DOHH2 (cell line): ENCODE results near the gene RBM5.

ENCODE experiments used
- H3F3A ChIP-seq: fragments of 200-600 bp; sonication (generic), shearing (Covaris generic); 2 replicates; pipeline ENCODE4 v1.6.0; 2016; ENCODE audit warnings: antibody characterized with exemption, mild to moderate bottlenecking; ENCODE audit not compliant: control insufficient read depth, insufficient read depth
- H3K27ac ChIP-seq: fragments of 200-600 bp; sonication (generic); 2 replicates; pipeline ENCODE4 v1.5.1; 2014; ENCODE audit warnings: low read depth, mild to moderate bottlenecking, low read length, moderate library complexity
- H3K27me3 ChIP-seq: fragments of 200-600 bp; sonication (generic); 2 replicates; pipeline ENCODE4 v1.6.1; 2014; ENCODE audit warnings: mild to moderate bottlenecking, low read length, mixed read lengths; ENCODE audit not compliant: control insufficient read depth
- H3K36me3 ChIP-seq: fragments of 200-600 bp; sonication (generic); 2 replicates; pipeline ENCODE4 v1.6.1; 2014; ENCODE audit warnings: mild to moderate bottlenecking, low read length, moderate library complexity, mixed read lengths; ENCODE audit not compliant: control insufficient read depth
- H3K4me1 ChIP-seq: fragments of 200-600 bp; sonication (generic); 2 replicates; pipeline ENCODE4 v1.6.1; 2014; ENCODE audit warnings: mild to moderate bottlenecking, low read length, mixed read lengths; ENCODE audit not compliant: control insufficient read depth
- H3K4me2 ChIP-seq: fragments of 200-600 bp; sonication (generic); 2 replicates; pipeline ENCODE4 v1.6.0; 2014; ENCODE audit warnings: mild to moderate bottlenecking, low read length, moderate library complexity
- H3K4me3 ChIP-seq: fragments of 200-600 bp; sonication (generic); 2 replicates; pipeline ENCODE4 v1.5.1; 2014; ENCODE audit warnings: mild to moderate bottlenecking, low read length, mixed read lengths
- H3K79me2 ChIP-seq: fragments of 200-600 bp; sonication (generic); 2 replicates; pipeline ENCODE4 v1.6.1; 2014; ENCODE audit warnings: mild to moderate bottlenecking, low read length, mixed read lengths; ENCODE audit not compliant: control insufficient read depth
- H3K9me2 ChIP-seq: fragments of 200-600 bp; sonication (generic); replicated peaks from 2 replicates; pipeline ENCODE4 v1.6.1; 2014; ENCODE audit warnings: mild to moderate bottlenecking, low read length, mixed read lengths; ENCODE audit not compliant: control insufficient read depth
- H3K9me3 ChIP-seq: fragments of 200-600 bp; sonication (generic); 2 replicates; pipeline ENCODE4 v1.6.1; 2014; ENCODE audit warnings: antibody characterized with exemption, low read length, mixed read lengths; ENCODE audit not compliant: control insufficient read depth, insufficient read depth
- H4K20me1 ChIP-seq: fragments of 200-600 bp; sonication (generic); 2 replicates; pipeline ENCODE4 v1.6.0; 2014; ENCODE audit warnings: low read depth, mild to moderate bottlenecking, antibody characterized with exemption, low read length, moderate library complexity; ENCODE audit not compliant: control insufficient read depth, insufficient read depth
- CTCF ChIP-seq: fragments of 200-600 bp; sonication (generic); IDR thresholded peaks from one replicate; pipeline ENCODE4 v1.5.1; 2014; ENCODE audit warnings: antibody characterized with exemption, mild to moderate bottlenecking, low read depth, low read length; ENCODE audit not compliant: poor library complexity, severe bottlenecking
- EZH2phosphoT487 ChIP-seq: fragments of 200-600 bp; sonication (generic); IDR thresholded peaks from 2 replicates; pipeline ENCODE4 v1.6.1; 2017; ENCODE audit warnings: borderline replicate concordance, mild to moderate bottlenecking, antibody characterized with exemption, low read length, moderate library complexity, mixed read lengths

The RBM5 gene

GRCh38 chr3:50127251-50127691, 38.6 kb downstream of the RBM5 start:
- H3F3A ChIP-seq, result no peaks in the 10 kb centered on the region
- H3K9me3 ChIP-seq, result no peaks in the 10 kb centered on the region
- TF ChIP-seq EZH2phosphoT487 (no peak), CTCF (no peak)
- no peak overlapping the region for H3K4me2 ChIP-seq
- no peak overlapping the region for H3K27ac ChIP-seq
- no peaks in the 10 kb centered on the region for H4K20me1 ChIP-seq
- H3K36me3 ChIP-seq, result no peaks in the 10 kb centered on the region
- no peaks in the 10 kb centered on the region for H3K4me1 ChIP-seq
- H3K9me2 ChIP-seq, result no peaks in the 10 kb centered on the region
- no peaks in the 10 kb centered on the region for H3K79me2 ChIP-seq
- H3K4me3 ChIP-seq, result no peak overlapping the region
- H3K27me3 ChIP-seq, result peaks cover 16% of the 10 kb centered on the region; the same call in 1 of the 2 replicates

GRCh38 chr3:50128001-50128400, 39.3 kb downstream of the RBM5 start:
- no peaks in the 10 kb centered on the region for H3K9me3 ChIP-seq

GRCh38 chr3:50130436-50130835, 41.7 kb downstream of the RBM5 start:
- no peak for TF ChIP-seq CTCF
- TF ChIP-seq EZH2phosphoT487, result no peak
- H3F3A ChIP-seq, result no peaks in the 10 kb centered on the region
- H3K4me3 ChIP-seq, result no peak overlapping the region
- H3K4me1 ChIP-seq, result no peaks in the 10 kb centered on the region
- H3K9me3 ChIP-seq, result no peaks in the 10 kb centered on the region
- H3K4me2 ChIP-seq, result no peak overlapping the region
- no peaks in the 10 kb centered on the region for H3K79me2 ChIP-seq
- peaks cover 36% of the 10 kb centered on the region for H3K27me3 ChIP-seq
- H3K9me2 ChIP-seq, result no peaks in the 10 kb centered on the region
- no peaks in the 10 kb centered on the region for H3K36me3 ChIP-seq
- H3K27ac ChIP-seq, result no peak overlapping the region
- no peaks in the 10 kb centered on the region for H4K20me1 ChIP-seq

More at GRCh38 chr3:50128001-50128400, 39.3 kb downstream of the RBM5 start:
- no peaks in the 10 kb centered on the region for H3K36me3 ChIP-seq
- peaks cover 16% of the 10 kb centered on the region; the same call in 1 of the 2 replicates for H3K27me3 ChIP-seq
- H3F3A ChIP-seq, result no peaks in the 10 kb centered on the region
- no peak overlapping the region for H3K27ac ChIP-seq
- no peaks in the 10 kb centered on the region for H3K4me1 ChIP-seq
- no peak overlapping the region for H3K4me2 ChIP-seq
- no peak overlapping the region for H3K4me3 ChIP-seq
- no peaks in the 10 kb centered on the region for H4K20me1 ChIP-seq
- TF ChIP-seq CTCF (no peak), EZH2phosphoT487 (no peak)
- no peaks in the 10 kb centered on the region for H3K79me2 ChIP-seq
- no peaks in the 10 kb centered on the region for H3K9me2 ChIP-seq
